Upper lobe of right lung (tissue), 1 donor: ENCODE measurements around the gene REN. TPM values are rescaled to one million over a fixed set of nuclear protein-coding genes. Genes with fewer than 3 reads are reported as not detected.
A peak's percentile ranks its signal among the peaks of the same experiment; 100 is the strongest.

Experiments
- ATAC-seq: fragments of 200-7000 bp; cut with Tn5 transposase; one replicate; pipeline ENCODE4 v1.9.1; 2020; ENCODE audit warnings: mild to moderate bottlenecking, moderate library complexity
- DNase-seq: peaks from one replicate; pipeline ENCODE4 v3.0.0-alpha.2; 2020
- H3K27ac ChIP-seq: fragments of 200-600 bp; one replicate; pipeline ENCODE4 v1.8.0; 2022
- H3K27me3 ChIP-seq: fragments of 200-600 bp; one replicate; pipeline ENCODE4 v1.8.0; 2022; ENCODE audit warnings: mild to moderate bottlenecking
- H3K36me3 ChIP-seq: fragments of 200-600 bp; one replicate; pipeline ENCODE4 v1.8.0; 2022
- H3K4me1 ChIP-seq: fragments of 200-600 bp; one replicate; pipeline ENCODE4 v1.8.0; 2022
- H3K4me3 ChIP-seq: fragments of 200-600 bp; one replicate; pipeline ENCODE4 v1.8.0; 2022; ENCODE audit warnings: mild to moderate bottlenecking
- H3K9me3 ChIP-seq: fragments of 200-600 bp; one replicate; pipeline ENCODE4 v1.8.0; 2022
- intact Hi-C: fragments of 100-400 bp; cut with DNase I; formaldehyde crosslinking; loops from one replicate; pipeline ENCODE4 v1.11.0; 2022
- total RNA-seq: library from RNA; stranded (reverse); fragmentation: NEBNext Ultra II Directional; extraction: Animal tissue kit (Norgen Biotek cat#: 25700); gene quantifications from one replicate; pipeline ENCODE4 v1.2.1, GENCODE V29; 2021
- TF ChIP-seq, protein P1 (sequence below): fragments of 200-600 bp; IDR thresholded peaks from one replicate; pipeline ENCODE4 v1.8.0; 2022; ENCODE audit warnings: antibody characterized with exemption
- donor health status: DM: no; HTN: yes; CAD: no; lungs with severe emphysema.

REN gene
- total RNA-seq, 1 donor from 2014 or later, result 0.81 TPM

DNA sequence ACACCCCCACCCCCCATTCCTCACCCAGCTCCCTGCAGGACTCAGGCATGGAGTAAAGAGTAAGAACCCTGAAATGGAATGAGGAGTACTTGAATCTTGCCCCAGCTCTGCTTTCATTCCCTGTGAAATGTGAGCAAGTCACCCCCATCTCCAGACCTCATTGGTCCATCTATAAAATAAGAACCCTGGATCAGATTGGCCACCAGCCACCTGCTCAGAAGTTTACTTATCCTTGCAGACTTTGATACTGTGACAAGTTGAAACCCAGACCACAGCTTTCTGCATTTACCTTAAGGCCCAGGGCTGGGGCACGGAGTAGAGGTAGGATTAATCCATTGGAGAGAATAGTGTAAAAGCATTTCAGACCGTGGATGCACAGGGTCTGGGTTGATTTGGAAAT is 27.9 kb upstream of the REN start:
- H3K9me3 ChIP-seq, result no peaks in the 10 kb centered on the region
- intact Hi-C loops, result no loop called here
- no peaks in the 10 kb centered on the region for H3K4me1 ChIP-seq
- no peak for ATAC-seq
- no peak for DNase-seq
- H3K36me3 ChIP-seq, result no peaks in the 10 kb centered on the region
- no peak overlapping the region for H3K4me3 ChIP-seq
- H3K27me3 ChIP-seq, result peaks cover 12% of the 10 kb centered on the region
- TF ChIP-seq, protein P1, sequence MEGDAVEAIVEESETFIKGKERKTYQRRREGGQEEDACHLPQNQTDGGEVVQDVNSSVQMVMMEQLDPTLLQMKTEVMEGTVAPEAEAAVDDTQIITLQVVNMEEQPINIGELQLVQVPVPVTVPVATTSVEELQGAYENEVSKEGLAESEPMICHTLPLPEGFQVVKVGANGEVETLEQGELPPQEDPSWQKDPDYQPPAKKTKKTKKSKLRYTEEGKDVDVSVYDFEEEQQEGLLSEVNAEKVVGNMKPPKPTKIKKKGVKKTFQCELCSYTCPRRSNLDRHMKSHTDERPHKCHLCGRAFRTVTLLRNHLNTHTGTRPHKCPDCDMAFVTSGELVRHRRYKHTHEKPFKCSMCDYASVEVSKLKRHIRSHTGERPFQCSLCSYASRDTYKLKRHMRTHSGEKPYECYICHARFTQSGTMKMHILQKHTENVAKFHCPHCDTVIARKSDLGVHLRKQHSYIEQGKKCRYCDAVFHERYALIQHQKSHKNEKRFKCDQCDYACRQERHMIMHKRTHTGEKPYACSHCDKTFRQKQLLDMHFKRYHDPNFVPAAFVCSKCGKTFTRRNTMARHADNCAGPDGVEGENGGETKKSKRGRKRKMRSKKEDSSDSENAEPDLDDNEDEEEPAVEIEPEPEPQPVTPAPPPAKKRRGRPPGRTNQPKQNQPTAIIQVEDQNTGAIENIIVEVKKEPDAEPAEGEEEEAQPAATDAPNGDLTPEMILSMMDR, result no peak
- H3K27ac ChIP-seq, result no peak overlapping the region

- DNase-seq, result no peak
Observed at GRCh38 chr1:204192589-204193352, 26.6 kb upstream of the REN start.

DNA sequence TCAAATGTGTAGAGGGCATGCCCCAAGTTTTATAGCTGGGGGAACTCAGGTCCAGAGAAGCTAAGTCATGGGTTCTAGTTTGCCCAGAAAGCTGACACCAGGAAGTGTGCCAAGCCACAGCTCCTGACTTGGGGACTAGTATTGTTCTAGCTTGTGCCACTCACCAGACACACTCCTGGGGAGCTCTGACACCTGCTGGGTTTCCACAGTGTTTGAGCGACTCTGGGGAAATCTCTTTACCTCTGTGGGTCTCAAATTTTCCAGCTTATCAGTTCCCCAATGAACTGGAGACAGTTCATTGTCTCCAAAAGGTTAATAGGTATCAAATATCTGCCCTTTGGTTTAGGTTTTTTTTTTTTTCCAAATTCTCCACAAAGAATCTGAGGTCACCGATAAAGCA is 25.9 kb upstream of the REN start:
- no peaks in the 10 kb centered on the region for H3K4me1 ChIP-seq
- no peak overlapping the region for H3K4me3 ChIP-seq
- no peaks in the 10 kb centered on the region for H3K36me3 ChIP-seq
- DNase-seq, result no peak
- no peak for ATAC-seq
- no peak overlapping the region for H3K27ac ChIP-seq
- TF ChIP-seq, protein P1, result no peak
- intact Hi-C loops, result no loop called here
- no peaks in the 10 kb centered on the region for H3K9me3 ChIP-seq
- H3K27me3 ChIP-seq, result peaks cover 32% of the 10 kb centered on the region

More at GRCh38 chr1:204192589-204193352, 26.6 kb upstream of the REN start:
- no peak overlapping the region for H3K27ac ChIP-seq
- peaks cover 25% of the 10 kb centered on the region for H3K27me3 ChIP-seq
- H3K4me1 ChIP-seq, result no peaks in the 10 kb centered on the region
- no peaks in the 10 kb centered on the region for H3K9me3 ChIP-seq
- H3K4me3 ChIP-seq, result no peak overlapping the region
- intact Hi-C loops, result no loop called here
- no peaks in the 10 kb centered on the region for H3K36me3 ChIP-seq
- TF ChIP-seq, protein P1, result no peak
- ATAC-seq, result peak; percentile 22

DNA sequence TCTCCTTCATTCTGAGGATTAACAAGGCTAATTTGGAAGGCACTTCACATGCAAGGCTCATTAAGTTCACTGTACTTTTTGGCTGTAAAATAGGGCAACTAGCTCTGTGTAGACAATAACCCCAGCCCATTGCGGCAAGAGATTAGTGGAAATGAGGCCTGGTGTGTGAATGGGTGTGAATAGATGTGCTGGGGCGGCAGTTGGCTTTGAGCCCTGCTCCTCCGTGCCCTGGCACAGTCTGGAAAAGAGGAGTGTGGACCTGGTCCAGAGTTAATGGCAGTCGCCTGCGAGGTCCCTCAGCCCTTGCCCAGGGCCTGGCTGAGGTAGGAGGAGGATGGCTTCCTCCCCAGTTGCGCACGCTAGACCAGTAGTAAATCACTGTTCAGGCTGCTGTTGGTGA is 25.3 kb upstream of the REN start:
- H3K4me1 ChIP-seq, result no peaks in the 10 kb centered on the region
- peaks cover 38% of the 10 kb centered on the region for H3K27me3 ChIP-seq
- no peaks in the 10 kb centered on the region for H3K36me3 ChIP-seq
- ATAC-seq (no peak), DNase-seq (no peak)
- intact Hi-C loops, result no loop called here
- TF ChIP-seq, protein P1, result no peak
- no peaks in the 10 kb centered on the region for H3K9me3 ChIP-seq
- no peak overlapping the region for H3K27ac ChIP-seq
- H3K4me3 ChIP-seq, result no peak overlapping the region

DNA sequence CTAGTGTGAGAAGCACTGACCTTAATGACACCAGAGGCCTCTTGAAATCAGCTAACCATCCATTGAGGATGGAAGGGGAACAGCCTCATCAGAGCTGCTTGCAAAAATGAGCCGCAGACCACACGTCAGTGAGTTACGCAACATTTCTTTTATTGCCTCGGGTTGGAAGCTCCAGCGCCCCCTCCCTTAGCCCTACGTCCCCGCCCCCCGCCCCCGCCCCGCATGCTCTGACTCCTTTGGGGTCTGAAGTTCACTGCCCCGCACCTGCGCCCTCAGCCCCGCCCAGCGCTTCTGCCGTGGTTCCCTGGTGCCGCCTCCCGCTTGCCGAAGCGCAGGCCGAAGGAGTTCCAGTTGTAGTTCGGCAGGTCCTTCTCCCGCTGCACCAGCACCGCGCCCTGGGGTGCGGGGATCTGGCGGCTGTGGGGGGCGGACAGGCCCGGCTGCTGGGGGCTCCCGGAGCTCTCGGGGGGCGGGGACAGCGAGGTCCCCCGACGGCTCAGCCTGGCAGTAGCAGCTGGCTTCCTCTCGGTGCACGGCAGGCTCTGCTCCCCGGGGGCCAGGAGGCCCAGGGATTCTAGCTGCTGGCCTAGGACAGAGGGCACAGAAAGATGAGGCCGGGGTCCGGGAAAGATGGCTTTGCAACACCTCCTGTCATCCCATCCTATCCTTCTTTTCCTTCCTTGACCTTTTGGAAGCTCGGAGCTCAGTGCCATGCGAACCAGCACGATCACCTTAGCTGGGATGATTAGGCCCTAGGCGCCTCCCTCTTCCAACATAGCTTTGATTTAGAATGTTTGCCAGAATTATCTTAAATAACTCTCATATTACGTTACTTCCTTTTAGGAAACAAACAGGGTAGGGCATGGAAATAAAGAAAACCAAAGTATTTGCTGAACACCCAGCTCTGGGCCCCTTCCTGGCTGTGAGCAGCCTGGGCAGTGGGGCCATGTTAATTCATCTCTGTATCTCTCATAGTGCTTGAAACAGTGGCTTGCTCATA is 24.4 kb upstream of the REN start:
- DNase-seq (no peak), ATAC-seq (peak; percentile 57)
- Histone ChIP-seq H3K27ac (no peak overlapping the region), H3K4me3 (peak overlapping the region; percentile 26), H3K27me3 (peaks cover 43% of the 10 kb centered on the region), H3K4me1 (no peaks in the 10 kb centered on the region), H3K36me3 (no peaks in the 10 kb centered on the region), H3K9me3 (no peaks in the 10 kb centered on the region)
- intact Hi-C loops, result no loop called here
- TF ChIP-seq, protein P1, result no peak
